22Rv1 (cell line): ENCODE measurements around the gene MAPKAPK3.

Source experiments
- H3K27ac ChIP-seq: fragments of 450-650 bp; 2 replicates; pipeline ENCODE4 v1.5.1; 2017
- CTCF ChIP-seq: fragments of 450-650 bp; IDR thresholded peaks from 2 replicates; pipeline ENCODE4 v1.5.1; 2017; ENCODE audit warnings: mild to moderate bottlenecking
- ZFX ChIP-seq: fragments of 450-650 bp; IDR thresholded peaks from 2 replicates; pipeline ENCODE4 v1.6.1; 2017; ENCODE audit warnings: antibody characterized with exemption, borderline replicate concordance

Gene MAPKAPK3

GRCh38 chr3:50666837-50667236, 49.9 kb downstream of the MAPKAPK3 start:
- TF ChIP-seq ZFX = no peak
- TF ChIP-seq CTCF = no peak
- no peak overlapping the region for H3K27ac ChIP-seq

DNA sequence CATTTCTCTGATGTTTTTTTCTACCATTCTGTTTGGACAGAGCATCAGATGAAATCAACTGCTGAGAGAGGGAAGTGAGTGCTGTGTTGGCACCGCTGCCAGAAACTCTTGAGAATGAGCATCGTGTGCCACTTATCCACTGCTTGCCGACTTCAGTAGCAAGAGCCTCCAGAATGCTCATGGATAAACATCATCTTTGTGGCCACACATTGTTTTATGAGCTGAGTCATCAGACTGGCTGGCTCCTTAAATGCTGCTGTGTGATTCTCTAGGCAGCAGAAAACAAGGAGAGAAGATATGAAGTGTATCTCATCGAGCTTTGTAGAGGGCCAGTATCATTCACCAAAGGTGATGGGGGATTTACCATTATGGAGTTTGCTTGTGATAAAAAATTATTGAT, 54.4 kb downstream of the MAPKAPK3 start:
- peak overlapping the region; percentile 75 for H3K27ac ChIP-seq
- TF ChIP-seq ZFX (no peak), CTCF (no peak)

- no peak overlapping the region for H3K27ac ChIP-seq
- no peak for TF ChIP-seq CTCF
- TF ChIP-seq ZFX = no peak
These were observed 55.7 kb downstream of the MAPKAPK3 start for GRCh38 chr3:50672656-50673055.

GRCh38 chr3:50673931-50674330, 57.0 kb downstream of the MAPKAPK3 start:
- no peak for TF ChIP-seq CTCF
- TF ChIP-seq ZFX = no peak
- no peak overlapping the region for H3K27ac ChIP-seq

- TF ChIP-seq CTCF (no peak), ZFX (no peak)
- peak within 1 kb of the TSS; percentile 84 for H3K27ac ChIP-seq
These were observed 57.6 kb downstream of the MAPKAPK3 start, which contains the start of gene DOCK3 for GRCh38 chr3:50674349-50675178. Gene DOCK3 (plus strand): TSS chr3:50674927. CDS start chr3:50675264, 337 bp downstream.

GRCh38 chr3:50675179-50676030, 58.5 kb downstream of the MAPKAPK3 start:
- H3K27ac ChIP-seq = peak overlapping the region; percentile 84

More at GRCh38 chr3:50675179-50676030, 58.5 kb downstream of the MAPKAPK3 start:
- TF ChIP-seq ZFX = no peak
- peak; percentile 97 for TF ChIP-seq CTCF
